GM04503 (cell line): ENCODE data around the gene FAM120C.

Experiments used
- DNase-seq: peaks from one replicate; pipeline ENCODE4 v3.0.0-alpha.2; 2012; ENCODE audit warnings: low read depth

The FAM120C gene

GRCh38 chrX:54182864-54183613, at the start of gene FAM120C:
Gene FAM120C, minus strand, starts transcription at chrX:54183254. Its CDS starts 56 bp downstream, at chrX:54183198.
- DNase-seq, result no peak

DNA sequence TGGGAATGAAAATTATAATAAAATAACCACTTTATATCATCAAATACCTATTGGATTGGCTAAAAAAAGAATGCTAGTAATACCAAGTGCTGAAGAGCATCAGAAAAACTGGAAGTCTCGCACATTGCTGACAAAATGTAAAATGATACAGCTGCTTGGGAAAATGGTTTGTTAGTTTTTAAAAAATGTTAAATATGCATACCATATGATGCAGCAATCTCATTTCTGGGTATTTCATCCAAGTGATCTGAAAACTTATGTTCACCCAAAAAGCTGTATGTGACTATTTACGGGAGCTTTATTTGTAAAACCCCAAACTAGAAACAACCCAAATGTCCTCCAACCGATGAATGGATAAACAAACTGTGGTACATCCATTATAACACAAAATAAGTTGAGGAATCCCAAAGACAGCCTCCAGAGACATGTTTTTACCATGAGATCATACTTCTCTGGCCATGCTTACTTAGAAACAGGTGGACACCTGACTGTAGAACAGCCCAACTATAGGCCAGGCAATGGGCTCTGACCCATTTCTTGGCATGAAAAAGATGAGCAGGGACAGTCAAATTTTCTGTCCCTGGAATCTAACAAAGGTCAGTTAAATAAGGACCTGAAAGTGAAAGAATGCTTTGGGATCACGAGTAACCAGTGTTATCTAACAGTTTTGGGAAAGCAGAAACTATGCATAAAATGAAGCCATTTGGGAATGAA, 47.5 kb upstream of the FAM120C start:
- no peak for DNase-seq

GRCh38 chrX:54223581-54223980, 40.5 kb upstream of the FAM120C start:
- no peak for DNase-seq

- DNase-seq, result no peak
Measured at GRCh38 chrX:54213603-54214002, 30.5 kb upstream of the FAM120C start.

DNA sequence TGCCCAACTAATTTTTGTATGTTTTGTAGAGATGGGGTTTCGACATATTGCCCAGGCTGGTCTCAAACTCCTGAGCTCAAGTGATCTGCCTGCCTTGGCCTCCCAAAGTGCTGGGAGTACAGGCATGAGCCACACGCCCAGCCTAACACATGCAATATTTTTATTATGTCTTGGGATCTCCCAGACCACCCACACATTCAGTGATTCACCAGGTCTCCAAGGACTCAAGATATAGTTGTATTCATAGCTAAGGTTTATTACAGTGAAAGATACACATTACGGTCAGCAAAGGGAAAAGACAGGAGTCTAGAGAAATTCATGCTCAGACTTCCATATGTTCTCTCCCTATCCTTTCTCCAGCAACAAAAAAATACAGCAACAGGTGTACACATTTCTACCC, 25.5 kb upstream of the FAM120C start:
- DNase-seq, result no peak

DNA sequence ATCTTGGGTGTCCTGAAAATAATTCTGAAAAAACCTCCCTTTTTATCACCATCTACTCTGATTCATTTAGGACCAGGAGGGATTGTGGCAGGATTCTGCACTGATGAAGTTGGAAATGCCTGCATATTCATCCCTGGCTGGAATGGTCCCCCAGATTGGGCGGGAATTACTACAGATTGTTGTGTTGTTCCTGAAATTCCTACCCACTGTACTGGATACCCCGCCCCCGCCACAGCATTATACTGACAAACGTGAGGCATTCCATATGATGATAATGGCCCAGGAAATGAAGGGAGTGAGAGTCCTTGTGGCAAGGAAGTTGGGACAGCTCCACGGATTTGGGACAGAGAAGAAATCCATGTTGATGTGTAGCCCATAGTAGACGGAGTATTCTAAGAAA, 15.2 kb upstream of the FAM120C start:
- DNase-seq, result no peak

GRCh38 chrX:54194982-54195588, 12.0 kb upstream of the FAM120C start:
- DNase-seq, result no peak

DNA sequence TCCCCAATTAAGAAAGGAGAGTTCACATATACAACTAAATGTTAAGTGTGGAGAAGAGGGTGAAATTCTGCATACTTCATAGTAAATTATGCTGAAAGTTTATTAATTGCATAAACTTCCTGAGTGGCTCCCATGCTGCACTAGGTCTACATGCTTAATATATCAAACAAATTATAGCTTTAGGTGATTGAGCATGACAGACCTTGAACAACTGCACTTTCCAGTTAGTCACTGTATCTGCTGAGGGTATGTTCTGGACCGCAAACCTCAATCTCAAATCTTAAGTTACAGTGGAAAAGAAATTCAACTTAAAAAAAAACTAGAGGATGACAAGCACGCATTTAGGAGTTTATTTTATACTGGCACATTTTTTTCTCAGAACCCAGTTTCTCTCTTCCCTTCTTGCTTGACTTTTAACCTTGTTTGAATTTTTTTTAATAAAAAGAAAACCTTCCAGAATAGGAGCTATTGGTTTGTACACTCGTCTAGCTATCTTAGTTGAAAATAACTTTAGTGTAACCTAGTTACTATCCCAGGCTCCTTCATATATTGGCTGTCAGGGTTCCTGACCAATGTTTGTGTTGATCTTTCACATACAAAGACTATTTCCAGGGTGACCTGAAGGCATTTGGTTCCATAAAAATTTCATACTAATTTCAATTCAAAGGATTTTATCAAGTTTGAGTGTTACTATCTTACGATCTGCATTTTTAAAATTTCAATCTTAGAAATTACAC, 10.2 kb upstream of the FAM120C start:
- no peak for DNase-seq

GRCh38 chrX:54184474-54184873, 1.4 kb upstream of the FAM120C start:
- DNase-seq, result no peak

- DNase-seq, result no peak
Measured at GRCh38 chrX:54182194-54182863, 725 bp downstream of the FAM120C start.

- DNase-seq, result no peak
Measured at GRCh38 chrX:54181202-54181953, 1.7 kb downstream of the FAM120C start.

GRCh38 chrX:54180403-54180802, 2.7 kb downstream of the FAM120C start:
- no peak for DNase-seq

DNA sequence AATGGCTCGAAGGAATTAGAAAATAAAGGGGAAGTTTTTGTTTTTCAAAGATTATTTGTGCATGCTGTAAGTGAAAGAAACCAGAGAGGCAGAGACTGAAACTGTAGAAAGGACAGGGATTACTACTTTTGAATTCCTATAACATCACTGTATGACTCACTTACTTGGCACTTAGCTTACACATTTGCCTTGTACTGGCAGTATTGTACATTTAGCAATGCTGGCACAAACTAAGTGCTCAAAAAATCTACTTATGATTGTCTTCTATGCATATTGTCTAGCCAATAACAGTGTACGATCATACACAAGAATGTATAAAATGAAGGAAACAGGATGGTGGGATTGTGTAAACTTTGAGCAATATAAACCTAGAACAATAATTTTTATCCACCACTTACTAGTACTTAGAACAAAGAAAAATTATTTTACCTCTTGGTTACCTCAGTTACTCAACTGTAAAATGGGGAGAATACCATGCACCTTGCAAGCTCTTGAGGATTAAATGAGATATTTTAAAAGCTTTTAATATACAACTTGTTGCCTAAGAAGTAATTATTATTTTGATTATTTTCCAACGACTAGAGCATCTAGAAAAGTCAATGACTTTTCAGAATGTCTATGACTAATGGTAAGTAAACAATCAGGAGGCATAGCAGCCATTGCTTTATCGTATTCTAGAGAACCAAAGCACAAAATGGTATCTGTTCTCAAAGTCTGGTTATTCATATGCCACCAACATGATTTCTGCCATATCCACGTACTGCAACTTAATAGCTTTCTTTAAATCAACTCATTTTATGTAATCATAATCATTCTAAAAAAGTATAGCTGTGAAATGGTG, 4.7 kb downstream of the FAM120C start:
- no peak for DNase-seq

DNA sequence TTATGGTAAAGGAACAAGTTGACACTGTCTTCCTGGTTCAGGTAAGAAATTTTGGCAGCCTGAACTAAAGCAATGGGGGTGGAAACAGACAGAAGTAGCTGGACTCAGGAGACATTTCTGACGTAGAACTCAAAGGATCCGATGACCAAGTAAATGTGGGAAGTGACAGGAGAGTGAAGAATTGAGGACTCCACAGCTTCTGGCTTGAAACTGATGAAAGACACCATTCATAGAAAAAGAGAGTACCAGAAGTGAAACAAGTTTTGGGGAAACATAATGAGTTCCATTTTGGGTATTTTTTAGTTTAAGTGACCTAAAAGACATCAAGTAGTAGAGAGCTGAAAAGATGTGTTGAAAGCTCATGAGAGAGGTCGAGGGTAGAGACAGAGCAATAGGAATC, 5.7 kb downstream of the FAM120C start:
- no peak for DNase-seq

- DNase-seq, result no peak
Measured at GRCh38 chrX:54173791-54174190, 9.3 kb downstream of the FAM120C start.

DNA sequence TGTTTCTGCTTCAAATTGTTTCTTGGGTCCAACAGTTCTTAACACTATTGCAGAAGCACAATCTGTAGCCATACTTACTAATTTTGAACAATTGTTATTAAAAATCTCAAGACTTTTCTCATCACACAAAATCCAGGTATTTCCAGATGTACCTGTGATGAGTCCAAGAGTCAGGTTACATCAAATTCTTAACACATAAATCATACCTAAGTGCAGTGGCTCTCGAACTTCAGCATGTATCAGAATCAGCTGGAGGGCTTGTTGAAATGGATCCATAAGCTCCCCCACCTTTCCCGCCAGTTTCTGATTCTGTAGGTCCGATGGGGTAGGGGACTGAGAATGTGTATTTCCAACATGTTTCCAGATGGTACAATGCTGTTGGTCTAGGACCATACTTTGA, 10.6 kb downstream of the FAM120C start:
- DNase-seq, result no peak

DNA sequence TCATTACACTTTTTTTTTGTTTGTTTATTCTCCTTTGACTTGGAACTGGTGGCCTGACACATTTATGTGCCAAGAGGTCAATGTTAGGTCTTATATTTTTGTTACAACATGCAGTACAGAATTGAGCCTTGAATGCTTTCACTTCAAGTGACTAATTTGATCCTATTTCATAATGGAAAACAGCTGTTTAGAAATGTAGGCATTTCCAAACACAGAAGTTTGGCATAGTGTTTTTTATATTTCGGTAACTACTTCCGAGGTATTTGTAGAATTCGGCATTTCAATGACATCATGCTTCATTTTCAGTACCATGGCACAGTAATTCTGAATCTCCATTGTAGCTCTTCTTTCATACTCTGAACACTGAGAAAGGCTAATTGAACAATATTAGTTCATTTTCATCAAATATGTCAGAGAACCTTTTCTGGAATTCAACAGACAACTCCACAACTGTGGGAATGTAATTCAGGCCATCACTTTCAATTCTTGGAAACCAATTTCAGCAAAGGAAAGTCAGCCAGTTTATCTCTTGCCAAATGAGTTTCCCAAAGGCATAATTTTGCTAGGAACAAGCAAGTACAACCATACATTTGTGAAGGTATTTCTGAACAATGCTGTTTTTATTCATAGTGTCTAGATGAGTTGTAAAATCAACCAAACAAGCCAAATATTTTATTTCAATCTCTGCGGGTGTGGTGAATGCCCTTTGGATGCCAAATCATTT, 11.4 kb downstream of the FAM120C start:
- DNase-seq, result peak; percentile 62

DNA sequence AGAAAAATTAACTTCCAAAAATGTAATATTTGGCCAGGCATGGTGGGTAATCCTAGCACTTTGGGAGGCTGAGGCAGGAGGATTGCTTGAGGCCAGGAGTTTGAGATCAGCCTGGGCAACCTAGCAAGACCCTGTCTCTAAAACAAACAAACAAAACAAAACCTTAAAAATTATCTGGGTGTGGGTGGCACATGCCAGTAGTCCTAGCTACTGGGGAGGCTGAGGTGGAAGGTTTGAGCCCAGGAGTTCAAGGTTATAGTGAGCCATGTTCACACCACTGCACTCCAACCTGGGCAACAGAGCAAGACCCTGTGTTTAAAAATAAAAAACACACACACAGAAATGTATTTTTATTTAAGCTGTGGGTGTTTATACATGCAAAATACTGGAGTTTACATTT, 12.0 kb downstream of the FAM120C start:
- DNase-seq, result no peak

DNA sequence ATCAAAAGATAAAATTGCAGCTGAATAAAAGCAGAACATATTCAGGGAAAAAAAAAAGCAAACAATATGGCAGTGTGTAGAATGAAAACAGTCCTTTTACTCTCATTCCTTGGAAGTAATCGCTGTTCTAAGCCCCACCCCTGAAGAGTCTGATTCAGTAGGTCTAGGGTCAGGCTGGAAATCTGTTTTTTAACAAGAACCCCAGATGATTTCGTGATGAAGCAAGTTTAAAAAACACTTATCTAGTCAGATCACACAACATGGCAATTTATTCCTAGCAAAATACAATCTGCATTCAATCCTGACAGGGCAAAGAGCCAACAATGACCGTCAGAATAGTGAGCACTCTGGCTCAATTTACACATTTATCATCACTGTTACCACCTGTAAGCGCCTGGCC, 16.1 kb downstream of the FAM120C start:
- no peak for DNase-seq

DNA sequence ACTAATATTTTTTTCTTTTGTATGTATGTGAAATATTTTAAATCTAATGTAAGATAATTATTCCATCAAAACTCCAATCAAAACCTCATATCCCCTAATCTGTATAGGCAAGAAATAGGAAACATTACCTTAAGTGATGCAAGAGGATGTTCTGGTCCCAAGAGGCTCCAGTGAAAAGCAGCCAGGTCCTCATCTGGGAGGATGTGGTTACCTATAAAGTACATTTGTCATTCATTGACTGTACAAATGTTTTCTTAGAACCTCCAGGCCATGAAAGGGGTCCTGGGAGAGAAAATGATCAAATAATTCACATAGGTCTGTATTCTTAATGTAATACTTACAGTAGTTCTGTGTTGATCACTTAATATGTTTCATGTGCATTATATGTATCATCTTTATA, 25.5 kb downstream of the FAM120C start:
- DNase-seq, result no peak
